T47D (cell line): ENCODE data around the gene CRACR2A.
A peak's percentile ranks its signal among the peaks of the same experiment; 100 is the strongest.

Experiments
- DNase-seq, 2 experiments: peaks; one replicate each; pipeline versions ENCODE4 v3.0.0 to v3.0.0-alpha.2; 2011 to 2012; ENCODE audit warnings: low read depth in 1 of 2, low spot score in 1 of 2
- JUND ChIP-seq: IDR thresholded peaks from 2 replicates; pipeline ENCODE4 v1.6.1; 2012; ENCODE audit warnings: low read depth
- in situ Hi-C: cut with HindIII; loops from 2 replicates; pipeline ENCODE4 v1.10.0; 2016; ENCODE audit warnings: low sequenced_read_pairs, low pct_unique_long_range_greater_than_20kb

The CRACR2A gene

DNA sequence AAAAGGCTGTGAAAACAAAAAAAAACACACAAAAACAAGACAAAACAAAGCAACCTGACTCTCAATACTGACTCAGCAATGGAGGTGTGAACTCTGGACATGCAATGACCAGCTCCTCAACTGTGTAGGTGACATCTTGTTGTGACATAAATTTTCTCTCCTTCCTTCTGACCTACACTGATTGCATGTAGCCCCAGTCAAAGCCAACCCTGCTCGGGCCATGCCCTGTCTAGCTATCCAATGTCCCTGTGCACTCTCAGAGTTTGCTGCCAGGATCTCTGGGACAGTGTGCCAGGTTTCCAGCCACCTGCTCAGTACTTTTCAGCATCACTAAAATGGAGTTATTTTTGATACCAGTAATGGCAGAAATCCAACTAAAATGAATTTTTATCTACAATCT lies 18.9 kb upstream of the CRACR2A start:
- no peak for DNase-seq
- in situ Hi-C loops, result no loop called here
- TF ChIP-seq JUND, result no peak

- TF ChIP-seq JUND, result no peak
- DNase-seq, result peak in 1 of 2 experiments; percentile 40
- in situ Hi-C loops, result no loop called here
Measured at GRCh38 chr12:3770891-3771290, 18.0 kb upstream of the CRACR2A start.

DNA sequence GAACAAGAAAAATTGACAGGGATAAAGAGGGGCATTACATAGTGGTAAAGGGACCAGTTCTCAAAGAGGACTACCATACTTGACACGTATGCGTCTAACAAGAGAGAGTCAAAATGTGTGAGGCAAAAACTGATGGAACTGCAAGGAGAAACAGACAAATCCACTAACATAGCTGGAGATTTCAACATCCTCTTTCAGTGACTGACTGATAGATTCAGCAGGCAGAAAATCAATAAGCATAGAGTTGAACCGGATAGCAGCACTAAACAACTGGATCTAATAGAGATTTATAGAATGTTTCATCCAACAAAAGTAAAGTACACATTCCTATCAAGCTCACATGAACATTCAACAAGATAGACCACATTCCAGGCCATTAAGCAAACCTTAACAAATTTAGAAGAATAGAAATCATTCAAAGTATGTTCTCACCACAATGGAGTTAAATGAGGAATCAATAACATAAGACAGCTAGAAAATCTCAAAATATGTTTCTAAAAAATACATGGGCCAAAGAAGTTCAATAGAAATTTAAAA lies 16.1 kb upstream of the CRACR2A start:
- in situ Hi-C loops, result no loop called here
- no peak for TF ChIP-seq JUND
- DNase-seq, result no peak

DNA sequence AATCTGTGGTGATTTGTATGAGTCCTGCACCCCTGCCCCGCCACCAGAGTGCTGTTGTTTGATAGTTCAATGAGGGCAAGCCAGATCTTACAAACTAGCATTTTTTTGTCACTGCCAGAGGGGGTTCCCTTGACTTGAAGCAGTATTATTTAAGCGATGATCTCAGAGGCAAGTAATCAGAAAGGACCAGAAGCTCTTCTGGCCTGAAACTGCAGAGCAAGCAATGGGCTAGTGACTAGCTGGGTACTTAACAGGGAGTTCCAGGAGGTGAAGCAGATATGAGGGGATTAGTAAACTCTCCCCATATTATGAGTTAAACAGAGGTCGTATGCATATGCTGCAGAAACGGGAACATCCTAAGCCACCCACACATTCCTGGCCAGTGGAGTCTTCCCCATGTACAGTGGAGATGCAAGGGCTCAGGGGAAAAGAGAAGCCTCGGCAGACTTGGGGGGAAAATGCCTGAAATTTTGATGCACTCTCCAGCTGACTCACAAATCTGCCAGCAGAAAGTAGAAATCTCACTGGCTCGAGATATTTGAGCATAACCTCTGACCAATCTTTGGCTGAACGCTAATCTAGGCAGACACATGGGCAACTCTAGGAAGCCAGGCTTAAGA lies 8.3 kb upstream of the CRACR2A start:
- in situ Hi-C loops, result no loop called here
- no peak for TF ChIP-seq JUND
- no peak for DNase-seq

DNA sequence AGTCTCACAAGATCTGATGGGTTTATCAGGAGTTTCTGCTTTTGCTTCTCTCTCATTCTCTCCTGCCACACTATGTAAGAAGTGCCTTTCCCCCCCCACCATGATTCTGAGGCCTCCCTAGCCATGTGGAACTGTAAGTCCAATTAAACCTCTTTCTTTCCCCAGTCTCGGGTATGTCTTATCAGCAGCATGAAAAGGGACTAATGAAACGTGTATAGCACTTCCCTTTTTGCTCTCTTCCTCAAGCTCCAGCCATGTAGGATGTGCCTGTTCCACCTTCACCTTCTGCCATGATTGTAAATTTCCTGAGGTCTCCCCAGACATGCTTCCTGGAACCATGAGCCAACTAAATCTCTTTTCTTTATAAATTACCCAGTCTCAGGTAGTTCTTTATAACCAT lies 7.0 kb upstream of the CRACR2A start:
- in situ Hi-C loops, result no loop called here
- TF ChIP-seq JUND, result no peak
- DNase-seq, result no peak

- in situ Hi-C loops, result no loop called here
- DNase-seq, result no peak
- TF ChIP-seq JUND, result no peak
Measured at GRCh38 chr12:3757261-3757660, 4.4 kb upstream of the CRACR2A start.

DNA sequence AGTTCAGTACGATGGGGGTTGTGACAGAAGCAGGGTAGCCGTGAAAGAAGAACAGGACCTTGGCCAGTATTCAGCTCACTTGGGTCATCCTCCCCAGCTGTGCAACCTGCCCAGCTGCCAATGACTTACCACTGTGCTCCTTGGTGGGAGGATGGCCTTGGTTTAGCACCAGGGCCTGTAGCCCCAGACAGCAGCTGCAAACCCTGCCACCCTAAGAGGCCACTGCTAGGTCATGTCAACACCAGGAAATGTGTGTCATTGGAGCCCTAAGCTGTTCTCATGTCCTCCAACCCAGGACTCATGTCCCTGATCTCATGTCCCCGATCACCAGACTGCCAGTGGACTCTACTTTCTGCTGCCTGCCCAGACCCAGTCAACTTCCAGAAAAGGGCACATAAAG lies 3.0 kb upstream of the CRACR2A start:
- DNase-seq, result no peak
- no peak for TF ChIP-seq JUND
- in situ Hi-C loops, result no loop called here

DNA sequence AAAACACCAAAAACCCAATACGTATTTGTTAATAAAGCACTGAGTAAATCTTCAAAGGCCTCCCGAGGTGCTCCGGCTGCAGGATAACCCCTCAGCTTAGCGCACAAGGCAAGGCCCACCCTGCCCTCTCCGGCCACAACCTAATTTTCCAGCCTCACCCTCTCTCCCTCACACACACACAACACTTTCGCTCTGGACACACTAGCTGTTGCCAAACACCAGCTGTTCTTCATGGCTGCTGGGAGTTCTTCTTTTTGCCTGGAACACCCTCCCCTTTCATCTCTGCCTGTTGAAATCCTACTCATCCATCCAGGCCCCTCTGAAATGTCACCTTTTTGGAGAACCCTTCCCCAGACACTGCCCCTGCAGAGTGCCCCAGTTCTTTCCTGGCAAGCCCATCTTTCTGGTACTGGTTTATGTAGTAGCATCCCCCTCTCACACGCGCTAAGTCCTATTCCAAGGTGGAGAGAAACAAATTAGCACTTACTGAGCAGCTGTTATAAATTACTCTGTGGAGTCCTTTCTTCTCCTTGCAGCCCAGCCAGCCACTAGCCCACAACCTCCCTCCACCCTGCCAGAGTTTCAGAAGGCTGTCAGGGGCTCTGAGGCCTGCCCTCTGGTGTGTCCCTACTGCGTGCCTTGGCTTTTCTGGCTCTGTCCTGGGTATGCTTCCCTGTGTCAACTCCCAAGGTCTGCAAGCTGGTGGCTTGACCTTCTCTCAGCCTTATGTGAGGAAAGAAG lies 805 bp upstream of the CRACR2A start:
- no peak for DNase-seq
- in situ Hi-C loops, result no loop called here
- no peak for TF ChIP-seq JUND

DNA sequence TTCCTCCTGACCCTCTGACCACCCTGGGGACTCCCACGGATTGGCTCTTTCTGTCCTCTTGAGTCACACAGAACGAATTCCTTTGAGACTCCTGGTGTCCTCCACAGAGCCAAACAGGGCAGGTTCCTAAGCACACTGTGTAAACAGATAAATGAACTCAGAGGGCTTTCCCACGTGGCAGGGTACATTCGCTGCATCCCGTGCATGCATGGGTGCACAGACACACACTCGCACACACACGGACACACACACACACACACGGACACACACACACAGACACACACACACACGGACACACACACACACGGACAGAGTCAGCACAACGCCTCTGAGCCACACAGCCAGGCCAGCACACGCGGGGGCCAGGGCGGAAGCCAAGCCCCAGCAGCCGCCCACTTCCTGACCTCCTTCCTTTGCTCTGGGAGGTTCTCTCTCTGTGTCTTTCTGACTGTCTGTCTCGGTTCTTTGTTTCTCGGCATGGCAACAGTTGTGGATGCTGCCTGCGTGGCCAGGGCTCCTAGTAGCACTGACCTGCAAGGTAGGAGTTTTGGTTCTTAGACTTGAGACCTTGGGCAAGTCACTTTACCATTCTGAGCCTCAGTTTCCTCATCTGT lies 706 bp downstream of the CRACR2A start:
- no peak for TF ChIP-seq JUND
- in situ Hi-C loops, result no loop called here
- no peak for DNase-seq

DNA sequence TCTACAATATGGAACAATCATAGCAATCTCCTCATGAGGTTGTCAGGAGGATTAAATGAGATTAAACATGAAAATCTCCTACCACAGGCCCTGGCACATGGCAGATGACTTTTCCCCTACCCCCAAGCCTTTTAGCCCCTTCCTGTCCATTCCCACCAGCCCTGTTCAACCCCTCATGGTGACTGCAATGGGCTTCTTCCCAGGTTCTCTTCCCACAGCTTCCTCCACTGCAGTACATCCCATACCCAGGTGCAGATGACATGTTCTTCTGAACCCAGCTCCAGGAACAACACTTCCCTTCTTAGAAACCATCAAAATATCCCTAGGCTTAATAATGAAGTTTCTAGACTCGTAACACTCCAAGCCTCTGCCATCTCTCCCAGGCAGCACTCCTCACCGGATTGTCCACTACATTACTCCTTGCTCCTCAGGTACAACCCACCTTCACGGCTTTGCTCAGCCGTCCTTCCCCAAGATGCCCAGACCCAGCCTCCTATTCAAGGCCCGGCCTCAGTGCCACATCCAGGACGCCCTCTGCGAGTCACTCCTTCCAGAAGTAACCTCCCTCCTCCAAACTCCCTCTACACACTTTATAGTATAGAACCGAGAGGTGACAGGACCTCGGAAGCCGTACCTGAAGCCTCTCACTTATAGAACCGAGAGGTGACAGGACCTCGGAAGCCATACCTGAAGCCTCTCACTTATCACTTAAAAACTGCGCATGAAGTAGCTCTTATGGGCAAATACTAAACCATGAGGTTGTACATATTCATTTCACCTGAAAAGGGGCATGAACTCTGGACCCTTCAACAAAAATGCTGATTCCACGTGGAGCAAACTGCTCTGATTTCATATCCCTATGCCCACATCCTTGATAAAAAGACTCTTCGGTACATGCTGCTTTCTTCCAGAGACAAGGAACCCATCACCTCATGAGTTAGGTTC lies 1.5 kb downstream of the CRACR2A start:
- no peak for DNase-seq
- in situ Hi-C loops, result no loop called here
- no peak for TF ChIP-seq JUND

- no peak for TF ChIP-seq JUND
- DNase-seq, result no peak
- in situ Hi-C loops, result no loop called here
Measured at GRCh38 chr12:3750616-3751015, 2.3 kb downstream of the CRACR2A start.

DNA sequence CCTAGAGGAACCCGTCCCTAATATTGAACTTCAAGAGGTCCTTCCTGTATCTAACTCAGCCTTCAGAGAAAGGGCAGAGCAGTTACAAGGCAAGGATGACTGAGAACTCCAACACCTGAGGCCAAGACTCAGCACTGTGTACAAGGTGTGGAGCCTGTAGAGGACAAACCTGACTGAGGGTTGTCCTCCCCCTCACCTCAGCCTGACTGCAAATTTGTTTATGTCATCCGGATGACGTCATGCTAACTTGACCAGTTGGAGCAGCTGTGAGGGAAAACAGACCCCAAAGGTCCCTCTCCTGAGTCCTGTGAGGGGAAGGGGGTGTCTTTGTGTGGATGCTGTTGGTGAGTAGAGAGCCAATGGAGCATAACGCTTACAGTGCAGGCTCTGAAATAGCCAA lies 4.3 kb downstream of the CRACR2A start:
- peak in 1 of 2 experiments; percentile 73 for DNase-seq
- in situ Hi-C loops, result no loop called here
- TF ChIP-seq JUND, result no peak
